ENCODE measurements around the gene CD38. TPM values are rescaled to one million over a fixed set of nuclear protein-coding genes. Genes with fewer than 3 reads are reported as not detected.

Gene CD38
- under 0.01 and 0.19 TPM in 2 replicates for total RNA-seq

GRCh38 chr4:15778289-15779241 lies at the start of gene CD38:
Gene CD38, plus strand, starts transcription at chr4:15778328. Its CDS starts 87 bp downstream, at chr4:15778415.

Other genes with a start within 250 kb of the CD38 start
- gene FBXL5, start 123.0 kb upstream of the CD38 start, total RNA-seq, result 103 and 336 TPM in 2 replicates
- gene FAM200B, start 96.5 kb upstream of the CD38 start, total RNA-seq, result 24.5 and 42.0 TPM in 2 replicates
- gene BST1, start 75.3 kb upstream of the CD38 start, total RNA-seq, result 6.7 and 39.5 TPM in 2 replicates
- gene FGFBP1, start 160.4 kb downstream of the CD38 start, total RNA-seq, result not detected in 2 replicates
- not detected in 2 replicates for gene FGFBP2, start 184.8 kb downstream of the CD38 start, total RNA-seq

Data from regular cardiac myocyte (primary cell).